Measurements from ENCODE around the gene RNF103. TPM values are rescaled to one million over a fixed set of nuclear protein-coding genes. Genes with fewer than 3 reads are reported as not detected.

Gene RNF103
- total and polyA plus RNA-seq, 2 donors from 2014 or later = 12.5 to 29.9 TPM

DNA sequence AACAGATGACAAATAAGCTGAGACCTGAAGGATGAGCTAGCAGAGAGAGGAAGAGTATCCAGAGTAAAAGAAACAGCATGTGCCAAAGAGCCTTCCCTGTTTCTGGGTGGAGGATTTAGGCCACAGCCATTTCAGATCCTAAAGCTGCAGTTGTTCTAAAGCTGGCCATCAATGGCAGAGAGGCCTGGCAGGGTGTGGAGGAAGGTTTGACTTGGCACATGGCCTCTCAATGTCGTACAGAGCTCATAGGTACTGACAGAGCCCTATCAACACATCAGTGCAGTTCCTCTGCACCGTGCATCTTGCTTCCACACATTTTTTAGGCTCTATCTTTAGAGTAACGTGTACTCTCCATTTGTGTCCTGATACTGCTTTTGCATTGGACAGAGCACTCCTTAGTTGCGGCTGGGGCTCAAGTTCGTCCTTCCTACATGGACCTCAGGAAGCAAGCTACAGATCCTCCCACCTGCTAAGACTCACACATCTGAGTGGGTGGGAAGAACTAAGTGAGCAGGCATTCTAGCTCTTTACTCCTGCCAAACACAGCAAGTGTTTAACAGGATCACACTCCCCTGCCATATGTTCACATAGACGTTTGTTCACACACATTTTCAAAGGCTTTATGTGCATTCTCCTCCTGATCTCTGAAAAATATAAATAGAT, 57.4 kb downstream of the RNF103 start:
- intact Hi-C loops (cut with DNase I) = no loop called here
- H3K27ac ChIP-seq (ENCODE audit: low read depth in 2 of 2, low read length in 2 of 2) = no peak overlapping the region

DNA sequence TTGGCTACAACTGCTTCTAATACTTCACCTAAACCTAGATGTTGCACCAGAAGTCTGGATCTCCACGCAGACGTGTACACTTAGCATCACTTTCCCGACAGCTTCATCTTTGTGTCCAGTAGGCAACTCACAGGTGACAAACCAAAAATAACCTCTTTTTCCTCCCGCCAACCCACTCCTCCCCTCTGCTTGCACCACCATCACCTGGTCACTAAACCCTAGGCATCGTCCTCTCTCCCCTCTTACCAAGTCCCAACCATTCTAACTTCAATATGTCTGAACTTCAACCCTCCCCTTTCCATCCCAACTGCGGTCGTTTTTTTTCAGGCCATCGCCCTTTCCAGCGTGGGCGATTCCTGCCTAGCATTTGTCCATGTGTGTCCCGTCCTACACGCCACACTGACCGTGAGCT, 60.0 kb downstream of the RNF103 start:
- peaks cover 5 to 10% (median 6%) of the 10 kb centered on the region in 3 donors for H3K4me1 ChIP-seq (ENCODE audit: control insufficient read depth in 2 of 3, insufficient read depth in 2 of 3, low read depth in 1 of 3, low read length in 3 of 3)
- DNase-seq (peak in 2 of 5 donors; percentile 23 to 60), FAIRE-seq (no peak)
- peak overlapping the region; percentile 99 for H3K27ac ChIP-seq (ENCODE audit: low read depth in 2 of 2, low read length in 2 of 2)
- TF ChIP-seq, protein P1, sequence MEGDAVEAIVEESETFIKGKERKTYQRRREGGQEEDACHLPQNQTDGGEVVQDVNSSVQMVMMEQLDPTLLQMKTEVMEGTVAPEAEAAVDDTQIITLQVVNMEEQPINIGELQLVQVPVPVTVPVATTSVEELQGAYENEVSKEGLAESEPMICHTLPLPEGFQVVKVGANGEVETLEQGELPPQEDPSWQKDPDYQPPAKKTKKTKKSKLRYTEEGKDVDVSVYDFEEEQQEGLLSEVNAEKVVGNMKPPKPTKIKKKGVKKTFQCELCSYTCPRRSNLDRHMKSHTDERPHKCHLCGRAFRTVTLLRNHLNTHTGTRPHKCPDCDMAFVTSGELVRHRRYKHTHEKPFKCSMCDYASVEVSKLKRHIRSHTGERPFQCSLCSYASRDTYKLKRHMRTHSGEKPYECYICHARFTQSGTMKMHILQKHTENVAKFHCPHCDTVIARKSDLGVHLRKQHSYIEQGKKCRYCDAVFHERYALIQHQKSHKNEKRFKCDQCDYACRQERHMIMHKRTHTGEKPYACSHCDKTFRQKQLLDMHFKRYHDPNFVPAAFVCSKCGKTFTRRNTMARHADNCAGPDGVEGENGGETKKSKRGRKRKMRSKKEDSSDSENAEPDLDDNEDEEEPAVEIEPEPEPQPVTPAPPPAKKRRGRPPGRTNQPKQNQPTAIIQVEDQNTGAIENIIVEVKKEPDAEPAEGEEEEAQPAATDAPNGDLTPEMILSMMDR (IDR thresholded peaks at IDR 0.05; ENCODE audit: borderline replicate concordance, extremely low read depth, insufficient read depth) = no peak
- peak overlapping the region; percentile 81 to 85 (median 82) for H3K4me3 ChIP-seq (ENCODE audit: low read length in 3 of 3)
- no peaks in the 10 kb centered on the region for H3K36me3 ChIP-seq (ENCODE audit: control insufficient read depth in 2 of 3, insufficient read depth in 3 of 3, low read length in 3 of 3)
- no peaks in the 10 kb centered on the region for H3K27me3 ChIP-seq (ENCODE audit: control insufficient read depth, insufficient read depth, low read length)
- intact Hi-C loops (cut with DNase I) = no loop called here
- peak overlapping the region; percentile 9 to 89 (median 86) for H3K9ac ChIP-seq (ENCODE audit: low read length in 3 of 3)
- no peaks in the 10 kb centered on the region for H3K9me3 ChIP-seq (ENCODE audit: control insufficient read depth in 2 of 3, insufficient read depth in 1 of 3, low read length in 3 of 3)

More for the DNA sequence above, 57.4 kb downstream of the RNF103 start:
- peaks cover 5 to 10% (median 6%) of the 10 kb centered on the region in 3 donors for H3K4me1 ChIP-seq (ENCODE audit: control insufficient read depth in 2 of 3, insufficient read depth in 2 of 3, low read depth in 1 of 3, low read length in 3 of 3)
- H3K9ac ChIP-seq (ENCODE audit: low read length in 3 of 3) = no peak overlapping the region
- H3K4me3 ChIP-seq (ENCODE audit: low read length in 3 of 3) = no peak overlapping the region
- no peaks in the 10 kb centered on the region for H3K9me3 ChIP-seq (ENCODE audit: control insufficient read depth in 2 of 3, insufficient read depth in 1 of 3, low read length in 3 of 3)
- no peaks in the 10 kb centered on the region for H3K36me3 ChIP-seq (ENCODE audit: control insufficient read depth in 2 of 3, insufficient read depth in 3 of 3, low read length in 3 of 3)
- TF ChIP-seq, protein P1 (IDR thresholded peaks at IDR 0.05; ENCODE audit: borderline replicate concordance, extremely low read depth, insufficient read depth) = no peak
- DNase-seq (no peak), FAIRE-seq (no peak)
- H3K27me3 ChIP-seq (ENCODE audit: control insufficient read depth, insufficient read depth, low read length) = no peaks in the 10 kb centered on the region

DNA sequence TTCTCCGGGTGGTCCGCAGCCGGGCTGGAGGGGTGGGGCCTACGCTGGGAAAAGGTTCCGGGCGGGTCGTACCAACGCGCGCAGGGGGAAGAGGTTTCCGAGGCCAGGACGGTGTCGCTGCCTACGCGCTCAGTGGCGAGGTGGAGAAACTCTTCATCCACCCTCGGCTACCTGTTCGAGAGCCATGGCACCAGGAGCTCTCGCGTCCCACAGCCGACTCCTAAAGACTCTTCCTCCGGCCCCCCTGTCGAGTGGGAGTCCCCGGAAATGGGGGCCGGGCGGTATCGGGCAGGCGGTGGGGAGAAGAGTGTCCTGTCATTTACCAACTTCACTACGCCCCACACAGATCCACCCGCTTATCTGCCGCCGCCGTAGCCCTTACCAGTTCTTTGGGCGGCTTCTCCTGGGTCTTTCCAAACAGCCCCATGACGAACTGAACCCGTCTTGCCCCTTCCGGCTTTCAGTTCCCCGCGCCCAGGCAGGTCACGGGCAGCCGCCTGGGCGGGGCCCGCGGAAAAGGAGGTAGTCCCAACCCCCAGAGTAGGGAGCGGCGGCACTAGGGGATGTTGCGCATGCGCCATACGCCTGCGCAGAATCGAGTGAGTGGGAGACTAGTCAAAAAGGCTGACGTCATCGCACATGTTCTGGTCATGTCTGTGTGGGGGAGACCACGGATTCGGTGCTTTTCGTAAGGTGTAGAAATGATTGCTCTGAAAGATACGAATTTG, 60.6 kb downstream of the RNF103 start, which contains the start of gene CHMP3:
CHMP3 (minus strand) TSS at position 522 of the 728 bp plus-strand sequence; CDS start at position 427, 95 bp downstream.
- Histone ChIP-seq H3K27me3 (ENCODE audit: control insufficient read depth, insufficient read depth, low read length) (no peaks in the 10 kb centered on the region), H3K27ac (ENCODE audit: low read depth in 2 of 2, low read length in 2 of 2) (peak within 1 kb of the TSS; percentile 99), H3K36me3 (ENCODE audit: control insufficient read depth in 2 of 3, insufficient read depth in 3 of 3, low read length in 3 of 3) (no peaks in the 10 kb centered on the region), H3K4me3 (ENCODE audit: low read length in 3 of 3) (peak within 1 kb of the TSS; percentile 82 to 98 (median 85)), H3K9ac (ENCODE audit: low read length in 3 of 3) (peak within 1 kb of the TSS; percentile 86 to 92 (median 89)), H3K9me3 (ENCODE audit: control insufficient read depth in 2 of 3, insufficient read depth in 1 of 3, low read length in 3 of 3) (no peaks in the 10 kb centered on the region), H3K4me1 (ENCODE audit: control insufficient read depth in 2 of 3, insufficient read depth in 2 of 3, low read depth in 1 of 3, low read length in 3 of 3) (peaks cover 5 to 10% (median 6%) of the 10 kb centered on the region in 3 donors)
- intact Hi-C loops (cut with DNase I) = no loop called here
- DNase-seq (peak; percentile 97 to 99 (median 99)), FAIRE-seq (no peak)
- TF ChIP-seq, protein P1 (IDR thresholded peaks at IDR 0.05; ENCODE audit: borderline replicate concordance, extremely low read depth, insufficient read depth) = no peak

All from kidney (tissue), 14 donors.